ENCODE measurements around the gene TMIGD1.

Gene TMIGD1

GRCh38 chr17:30290077-30290476, 43.8 kb downstream of the TMIGD1 start:
- no peak for DNase-seq (ENCODE audit: low spot score)

GRCh38 chr17:30279156-30279555, 54.7 kb downstream of the TMIGD1 start:
- no peak for DNase-seq (ENCODE audit: low spot score)

GRCh38 chr17:30278032-30278431, 55.8 kb downstream of the TMIGD1 start:
- DNase-seq (ENCODE audit: low spot score): peak; percentile 24

- no peak for DNase-seq (ENCODE audit: low spot score)
These were observed 57.9 kb downstream of the TMIGD1 start for GRCh38 chr17:30275911-30276310.

GRCh38 chr17:30274887-30275286, 59.0 kb downstream of the TMIGD1 start:
- no peak for DNase-seq (ENCODE audit: low spot score)

- no peak for DNase-seq (ENCODE audit: low spot score)
These were observed 60.5 kb downstream of the TMIGD1 start for GRCh38 chr17:30273373-30273772.

- no peak for DNase-seq (ENCODE audit: low spot score)
These were observed 62.8 kb downstream of the TMIGD1 start for GRCh38 chr17:30271102-30271501.

GRCh38 chr17:30267625-30268024, 66.2 kb downstream of the TMIGD1 start:
- no peak for DNase-seq (ENCODE audit: low spot score)
